Inflammatory macrophage treated with lipopolysaccharide for 4 hours (primary cell): ENCODE data around the gene CAST.
"Not testable (repeated sequence)": the region's sequence is repeated elsewhere in the genome, so short reads cannot be mapped to it uniquely, and the experiment has no call there.

Source experiments
- DNase-seq: peaks from one replicate; pipeline ENCODE4 v3.0.0-alpha.2; 2020

CAST gene, protein sequence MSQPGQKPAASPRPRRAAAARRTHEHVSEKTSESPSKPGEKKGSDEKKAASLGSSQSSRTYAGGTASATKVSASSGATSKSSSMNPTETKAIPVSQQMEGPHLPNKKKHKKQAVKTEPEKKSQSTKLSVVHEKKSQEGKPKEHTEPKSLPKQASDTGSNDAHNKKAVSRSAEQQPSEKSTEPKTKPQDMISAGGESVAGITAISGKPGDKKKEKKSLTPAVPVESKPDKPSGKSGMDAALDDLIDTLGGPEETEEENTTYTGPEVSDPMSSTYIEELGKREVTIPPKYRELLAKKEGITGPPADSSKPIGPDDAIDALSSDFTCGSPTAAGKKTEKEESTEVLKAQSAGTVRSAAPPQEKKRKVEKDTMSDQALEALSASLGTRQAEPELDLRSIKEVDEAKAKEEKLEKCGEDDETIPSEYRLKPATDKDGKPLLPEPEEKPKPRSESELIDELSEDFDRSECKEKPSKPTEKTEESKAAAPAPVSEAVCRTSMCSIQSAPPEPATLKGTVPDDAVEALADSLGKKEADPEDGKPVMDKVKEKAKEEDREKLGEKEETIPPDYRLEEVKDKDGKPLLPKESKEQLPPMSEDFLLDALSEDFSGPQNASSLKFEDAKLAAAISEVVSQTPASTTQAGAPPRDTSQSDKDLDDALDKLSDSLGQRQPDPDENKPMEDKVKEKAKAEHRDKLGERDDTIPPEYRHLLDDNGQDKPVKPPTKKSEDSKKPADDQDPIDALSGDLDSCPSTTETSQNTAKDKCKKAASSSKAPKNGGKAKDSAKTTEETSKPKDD

DNA sequence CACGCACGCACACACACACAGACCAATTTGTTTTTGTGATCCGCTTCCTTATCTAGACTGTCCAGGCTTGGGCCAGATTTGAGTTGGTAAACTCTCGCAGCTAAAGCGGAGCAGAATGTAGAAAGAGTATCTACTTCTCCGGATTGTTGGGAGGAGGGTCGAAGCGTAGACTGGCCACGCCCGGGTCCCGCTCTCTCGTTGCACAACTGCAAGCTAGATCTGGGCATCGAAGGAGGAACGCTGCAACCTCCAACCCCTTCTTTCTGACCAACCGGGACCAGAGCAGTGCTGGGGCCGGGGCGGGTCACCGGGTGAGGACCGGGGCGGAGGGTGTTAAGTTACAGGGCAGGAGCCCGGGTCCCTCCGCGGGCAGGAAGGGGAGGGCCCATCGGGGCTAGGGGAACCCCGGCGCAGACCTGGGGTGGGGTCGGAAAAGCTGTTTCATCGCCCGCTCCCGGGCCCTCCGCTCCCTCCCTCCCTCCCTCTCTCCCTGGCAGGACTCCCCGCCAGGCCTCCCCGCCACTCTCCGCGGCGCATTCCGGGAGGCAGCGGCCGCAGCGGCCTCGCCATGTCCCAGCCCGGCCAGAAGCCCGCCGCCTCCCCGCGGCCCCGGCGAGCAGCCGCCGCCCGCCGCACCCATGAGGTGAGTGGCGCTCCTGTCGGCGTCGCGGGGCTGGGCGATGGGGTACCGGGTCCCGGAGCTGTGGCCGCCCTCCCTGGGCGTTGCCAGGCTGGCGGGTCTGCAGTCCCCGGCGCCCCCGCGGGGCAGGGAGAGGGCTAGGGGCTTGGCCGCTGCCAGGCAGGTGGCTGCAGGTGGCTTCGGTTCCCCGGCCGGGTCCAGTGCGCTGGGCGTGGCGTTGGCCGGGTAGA, at the start of gene CAST:
Gene CAST (plus strand): TSS at position 522 of the 870 bp plus-strand sequence. CDS start 47 bp downstream, at position 569.
- peak; percentile 98 for DNase-seq

DNA sequence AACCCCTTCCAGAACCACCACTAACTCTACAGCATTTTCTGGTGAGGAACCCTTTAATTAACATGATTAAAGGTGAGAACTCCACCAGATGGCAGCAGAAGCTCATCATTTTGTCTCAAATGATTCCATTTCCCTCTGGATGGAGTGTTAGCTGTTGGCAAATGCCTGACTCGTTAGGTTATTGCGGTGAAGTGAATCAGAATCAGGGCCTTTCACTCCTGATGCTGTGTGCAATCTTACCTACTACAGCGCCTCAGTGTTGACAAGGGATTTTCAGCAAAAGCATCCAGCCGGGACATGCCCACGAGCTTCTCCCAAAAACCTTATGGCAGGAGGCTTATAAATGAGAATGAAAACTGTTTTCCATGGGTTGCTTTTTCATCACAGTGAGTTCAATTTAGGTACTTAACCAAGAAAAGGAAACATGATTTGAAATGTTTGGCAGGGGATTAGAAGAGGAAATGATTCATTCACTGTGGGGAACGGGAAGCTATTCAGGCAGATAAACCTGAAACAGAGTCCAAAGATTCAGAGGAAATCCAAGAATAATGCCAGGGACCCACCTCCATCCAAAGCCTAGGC, 48.0 kb upstream of the CAST start:
- peak; percentile 79 for DNase-seq

DNA sequence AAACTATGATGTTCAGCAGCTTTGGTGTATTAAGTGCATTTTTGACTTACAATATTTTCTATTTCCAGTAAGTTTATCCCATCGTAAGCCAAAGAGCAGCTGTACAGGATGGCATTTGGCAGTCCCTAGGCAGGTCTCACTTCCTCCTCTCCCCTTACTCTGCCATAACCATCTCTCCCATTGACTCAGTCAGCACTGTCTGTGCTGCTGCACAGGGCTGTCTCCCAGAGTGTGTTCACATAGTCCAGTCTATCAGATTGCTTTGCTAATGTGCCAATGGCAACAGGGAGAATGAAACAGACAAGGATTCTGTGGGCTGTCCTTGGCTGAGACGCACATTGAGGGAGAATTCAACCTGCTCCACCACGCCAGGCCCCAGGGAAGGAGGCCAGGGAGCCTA, 47.0 kb upstream of the CAST start:
- no peak for DNase-seq

- DNase-seq: peak; percentile 16
These were observed 45.4 kb upstream of the CAST start for GRCh38 chr5:96616801-96617200.

GRCh38 chr5:96618311-96619016, 43.7 kb upstream of the CAST start:
- not testable (repeated sequence) for DNase-seq

DNA sequence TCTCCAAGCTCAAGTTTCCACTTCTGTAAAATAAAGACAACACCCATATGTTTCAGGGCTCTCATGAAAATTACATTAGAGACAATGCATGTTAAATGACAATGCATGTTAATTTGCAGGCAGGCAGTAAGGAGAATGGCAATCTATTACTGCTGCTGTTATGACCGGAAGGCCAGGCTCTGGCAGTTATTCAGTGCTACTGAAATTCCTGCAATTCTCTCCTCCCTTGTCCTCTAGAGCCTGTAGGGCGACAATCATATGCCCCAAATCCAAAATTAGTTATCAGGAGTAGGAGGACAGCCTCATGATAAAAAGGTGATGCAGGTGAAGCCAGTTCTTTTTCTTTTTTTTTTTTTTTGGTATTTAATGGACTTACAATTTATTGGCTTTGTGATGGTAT, 42.2 kb upstream of the CAST start:
- DNase-seq: no peak

DNA sequence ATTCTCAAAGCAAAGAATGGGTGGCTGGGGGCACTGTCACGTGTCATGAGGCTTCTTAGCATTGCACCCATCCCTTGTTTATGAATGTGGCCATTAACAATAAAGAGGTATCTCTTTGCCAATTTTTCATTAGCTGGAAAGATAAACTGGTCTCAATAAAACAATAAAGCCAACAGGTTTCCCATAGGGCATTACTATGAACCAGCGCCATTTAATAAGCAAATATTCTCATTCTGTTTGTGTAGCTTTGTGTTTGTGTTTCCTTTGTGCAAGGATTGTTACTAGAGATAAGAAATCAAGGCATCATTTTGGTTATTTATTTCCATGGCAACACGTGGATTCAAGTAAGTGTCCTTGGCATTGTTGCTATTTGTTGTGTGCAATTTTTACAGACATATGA, 37.6 kb upstream of the CAST start:
- no peak for DNase-seq

GRCh38 chr5:96625365-96625764, 36.8 kb upstream of the CAST start:
- DNase-seq: peak; percentile 86

DNA sequence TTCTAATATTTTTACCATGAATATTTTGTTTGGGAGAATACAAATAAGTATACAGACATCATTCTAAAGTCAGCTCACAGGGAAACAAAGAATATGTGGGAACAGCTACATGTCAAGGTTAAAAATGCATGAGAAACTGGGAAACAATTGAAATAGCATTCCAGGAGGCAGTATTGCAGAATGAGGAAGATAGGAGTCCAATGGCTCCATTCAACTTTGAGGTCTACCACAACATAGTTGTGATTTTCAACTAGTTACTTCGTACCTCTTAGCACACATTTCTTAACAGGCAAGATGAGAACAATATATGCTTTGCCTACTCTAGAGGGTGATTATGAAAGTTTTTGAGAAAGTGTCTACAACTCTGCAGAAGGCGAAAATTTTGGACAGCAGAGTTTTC, 35.2 kb upstream of the CAST start:
- DNase-seq: no peak

DNA sequence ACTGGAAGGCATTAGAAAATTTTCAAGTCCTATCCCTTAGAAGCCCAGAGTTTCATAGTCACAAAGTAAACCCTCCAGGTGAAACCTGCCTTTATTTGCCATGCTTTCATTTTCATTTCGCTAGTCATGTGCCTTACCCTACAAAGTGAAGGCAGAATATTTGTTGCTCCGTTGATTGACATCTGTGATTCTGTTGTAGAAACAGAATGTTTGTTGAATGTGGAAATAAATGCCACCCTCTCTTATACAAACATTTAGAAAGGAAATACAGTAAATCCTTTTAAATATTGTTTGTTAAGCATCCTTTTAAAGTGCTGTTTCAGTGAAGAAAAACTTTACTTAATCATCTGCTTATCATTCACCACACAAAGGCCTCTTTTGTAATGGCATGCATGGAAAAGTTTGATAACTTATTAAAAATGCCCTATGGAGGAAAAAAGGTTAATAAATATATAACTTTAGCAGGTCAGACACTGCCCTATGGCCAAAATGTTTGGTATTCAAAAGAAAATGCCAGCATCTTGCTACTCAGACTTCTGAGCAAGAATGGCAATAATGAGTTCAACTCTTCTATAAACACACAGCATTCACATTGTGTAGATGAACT, 34.3 kb upstream of the CAST start:
- no peak for DNase-seq

- DNase-seq: no peak
These were observed 33.8 kb upstream of the CAST start for GRCh38 chr5:96628406-96628805.

- DNase-seq: no peak
These were observed 32.4 kb upstream of the CAST start for GRCh38 chr5:96629774-96630173.

- DNase-seq: peak; percentile 76
These were observed 28.4 kb upstream of the CAST start for GRCh38 chr5:96633820-96634219.

GRCh38 chr5:96634881-96635280, 27.3 kb upstream of the CAST start:
- peak; percentile 64 for DNase-seq

GRCh38 chr5:96636046-96636445, 26.1 kb upstream of the CAST start:
- peak; percentile 81 for DNase-seq

GRCh38 chr5:96636594-96636993, 25.6 kb upstream of the CAST start:
- DNase-seq: peak; percentile 73

DNA sequence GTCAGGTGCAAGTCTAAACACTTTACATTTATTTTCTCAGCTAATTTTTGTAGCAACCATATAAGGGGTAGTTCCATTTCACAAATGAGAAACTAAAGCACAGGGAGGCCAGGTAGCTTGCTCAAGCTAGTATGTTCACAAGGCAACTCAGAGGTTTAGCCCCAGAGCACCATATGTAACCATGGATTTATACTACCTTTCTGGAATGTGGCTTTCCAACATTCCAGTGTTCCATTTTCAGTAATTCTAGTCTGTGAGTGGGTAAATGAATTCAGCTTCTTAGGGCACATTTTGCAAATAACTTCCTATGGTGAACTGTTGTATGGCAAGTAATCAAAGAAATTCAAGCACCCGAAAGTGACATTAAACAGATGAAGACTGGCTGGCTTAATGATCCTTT, 25.0 kb upstream of the CAST start:
- no peak for DNase-seq

DNA sequence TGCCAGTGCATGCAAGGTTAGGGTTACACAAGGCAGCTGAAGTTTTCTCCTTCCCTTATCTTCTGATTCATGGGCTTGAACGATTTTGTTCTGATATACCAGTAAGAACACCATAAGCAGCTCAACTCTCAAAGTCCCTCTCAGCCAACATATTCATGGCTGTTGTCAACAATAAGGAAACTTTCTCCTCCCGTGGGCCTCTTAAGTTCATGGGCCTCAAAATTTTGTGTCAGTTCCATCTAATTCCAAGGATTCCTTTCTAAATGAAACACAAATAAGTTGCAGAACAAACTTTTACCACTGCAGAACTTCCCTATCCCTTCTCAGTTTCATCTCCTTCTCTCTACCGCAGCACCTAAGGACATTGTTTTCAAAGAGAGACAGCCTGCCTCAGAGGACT, 23.6 kb upstream of the CAST start:
- no peak for DNase-seq

GRCh38 chr5:96640696-96641095, 21.5 kb upstream of the CAST start:
- DNase-seq: no peak

DNA sequence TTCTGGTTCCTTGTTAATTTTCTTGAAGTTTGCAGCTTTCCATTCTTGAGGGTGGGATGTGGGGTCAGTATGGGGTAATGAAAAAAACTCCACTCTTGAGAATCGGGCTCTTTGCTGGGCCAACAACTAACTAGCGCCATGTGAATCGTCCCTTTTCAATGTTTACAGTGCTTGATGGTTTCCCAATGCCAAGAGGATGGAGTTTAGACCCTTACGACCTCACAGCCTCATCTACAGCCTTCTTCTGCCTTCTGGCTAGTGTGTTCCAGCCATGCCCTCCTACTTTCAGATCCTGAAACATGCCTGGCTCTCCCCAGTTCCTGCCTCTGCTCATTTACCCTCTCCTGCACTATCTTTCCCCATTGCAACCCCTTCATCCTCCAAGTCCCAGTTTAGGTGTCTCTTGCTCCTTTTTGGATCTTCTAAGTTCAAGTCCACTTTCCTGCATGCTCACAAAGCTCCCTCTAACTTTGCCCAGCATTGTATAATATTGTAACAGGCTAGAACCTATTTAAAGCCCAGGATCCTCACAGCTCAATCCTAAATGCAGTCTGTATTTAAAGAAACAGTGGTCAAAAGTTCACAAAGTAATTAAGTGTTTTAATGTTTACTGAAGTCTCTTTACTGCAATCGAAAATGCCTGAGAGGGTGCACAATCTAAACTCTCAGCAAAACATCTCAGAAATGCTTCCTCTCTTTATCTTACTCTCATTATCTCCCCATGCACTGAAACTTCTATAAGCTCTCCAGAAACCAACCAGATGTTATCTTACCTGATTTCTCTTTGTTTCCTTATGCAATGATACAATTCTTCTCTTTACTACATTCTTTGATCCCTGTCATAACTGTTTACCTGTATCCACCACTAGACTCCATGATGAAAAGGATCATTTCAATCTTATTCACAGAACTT, 20.6 kb upstream of the CAST start:
- no peak for DNase-seq

DNA sequence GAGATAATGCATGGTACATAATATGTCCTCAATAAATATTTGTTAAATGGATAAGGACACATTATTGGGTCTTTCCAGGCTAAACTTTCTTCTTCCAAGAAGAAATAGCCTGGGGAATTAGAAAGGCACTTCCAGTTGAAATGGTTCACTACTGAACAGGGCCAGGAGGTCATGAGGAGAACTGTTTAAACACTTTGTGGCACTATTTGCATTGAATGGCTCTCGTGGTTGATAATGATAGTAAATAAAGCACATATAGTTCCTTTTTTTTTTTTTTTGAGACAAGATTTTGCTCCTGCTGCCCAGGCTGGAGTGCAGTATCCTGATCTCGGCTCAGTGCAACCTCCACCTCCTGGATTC, 19.9 kb upstream of the CAST start:
- DNase-seq: no peak
